ENCODE results near the gene ZNF239.
"Not testable (repeated sequence)": the region's sequence is repeated elsewhere in the genome, so short reads cannot be mapped to it uniquely, and the experiment has no call there.

The ZNF239 gene

GRCh38 chr10:43610636-43611035 lies 36.2 kb upstream of the ZNF239 start:
- no peaks in the 10 kb centered on the region for H3K36me3 ChIP-seq
- H3K27ac ChIP-seq: no peak overlapping the region
- peaks cover 8% of the 10 kb centered on the region for H3K9me3 ChIP-seq
- peaks cover 9% of the 10 kb centered on the region in 2 experiments for H3K4me1 ChIP-seq (ENCODE audit: control insufficient read depth in 1 of 2, insufficient read depth in 1 of 2, low read depth in 1 of 2, low read length in 1 of 2)
- H3K27me3 ChIP-seq: peaks cover 4% of the 10 kb centered on the region
- no peak for TF ChIP-seq CTCF (IDR thresholded peaks at IDR 0.05)
- H3K4me3 ChIP-seq (ENCODE audit: low read depth in 1 of 2, low read length in 1 of 2): no peak overlapping the region

GRCh38 chr10:43607199-43607573 lies 32.8 kb upstream of the ZNF239 start:
- TF ChIP-seq CTCF (IDR thresholded peaks at IDR 0.05): no peak
- H3K9me3 ChIP-seq: no peaks in the 10 kb centered on the region
- H3K4me1 ChIP-seq (ENCODE audit: control insufficient read depth in 1 of 2, insufficient read depth in 1 of 2, low read depth in 1 of 2, low read length in 1 of 2): peaks cover 9% of the 10 kb centered on the region in 2 experiments
- peaks cover 9% of the 10 kb centered on the region for H3K27me3 ChIP-seq
- H3K27ac ChIP-seq: no peak overlapping the region
- peak overlapping the region in 1 of 2 experiments; percentile 58 for H3K4me3 ChIP-seq (ENCODE audit: low read depth in 1 of 2, low read length in 1 of 2)
- no peaks in the 10 kb centered on the region for H3K36me3 ChIP-seq

- Histone ChIP-seq H3K27ac (no peak within 1 kb of the TSS), H3K4me1 (ENCODE audit: control insufficient read depth in 1 of 2, insufficient read depth in 1 of 2, low read depth in 1 of 2, low read length in 1 of 2) (peaks cover 9% of the 10 kb centered on the region in 2 experiments)
Observed at GRCh38 chr10:43606323-43607198, 32.1 kb upstream of the ZNF239 start, which contains the start of gene ZNF485. Gene ZNF485 (plus strand): TSS chr10:43606438. CDS start chr10:43607051, 613 bp downstream.

GRCh38 chr10:43605850-43606322 lies 31.5 kb upstream of the ZNF239 start:
- H3K4me3 ChIP-seq (ENCODE audit: low read depth in 1 of 2, low read length in 1 of 2): peak overlapping the region; percentile 58 to 66
- no peaks in the 10 kb centered on the region for H3K9me3 ChIP-seq
- peaks cover 9% of the 10 kb centered on the region in 2 experiments for H3K4me1 ChIP-seq (ENCODE audit: control insufficient read depth in 1 of 2, insufficient read depth in 1 of 2, low read depth in 1 of 2, low read length in 1 of 2)
- no peak for TF ChIP-seq CTCF (IDR thresholded peaks at IDR 0.05)
- H3K36me3 ChIP-seq: no peaks in the 10 kb centered on the region
- H3K27me3 ChIP-seq: peaks cover 9% of the 10 kb centered on the region
- H3K27ac ChIP-seq: no peak overlapping the region

More at GRCh38 chr10:43606323-43607198, 32.1 kb upstream of the ZNF239 start, which contains the start of gene ZNF485:
- Histone ChIP-seq H3K4me3 (ENCODE audit: low read depth in 1 of 2, low read length in 1 of 2) (peak within 1 kb of the TSS; percentile 58 to 66), H3K36me3 (no peaks in the 10 kb centered on the region), H3K9me3 (no peaks in the 10 kb centered on the region), H3K27me3 (peaks cover 9% of the 10 kb centered on the region)
- TF ChIP-seq CTCF (IDR thresholded peaks at IDR 0.05): no peak

- not testable (repeated sequence) for H3K27ac ChIP-seq; H3K4me1 ChIP-seq (ENCODE audit: control insufficient read depth in 1 of 2, insufficient read depth in 1 of 2, low read depth in 1 of 2, low read length in 1 of 2); H3K4me3 ChIP-seq (ENCODE audit: low read depth in 1 of 2, low read length in 1 of 2); H3K9me3 ChIP-seq; H3K36me3 ChIP-seq; H3K27me3 ChIP-seq
Observed at GRCh38 chr10:43601576-43601975, 27.2 kb upstream of the ZNF239 start.

GRCh38 chr10:43599333-43599732 lies 24.9 kb upstream of the ZNF239 start:
- Histone ChIP-seq H3K27me3 (peaks cover under 1% of the 10 kb centered on the region), H3K4me1 (ENCODE audit: control insufficient read depth in 1 of 2, insufficient read depth in 1 of 2, low read depth in 1 of 2, low read length in 1 of 2) (peaks cover 0 to 5% of the 10 kb centered on the region in 2 experiments), H3K9me3 (no peaks in the 10 kb centered on the region), H3K4me3 (ENCODE audit: low read depth in 1 of 2, low read length in 1 of 2) (no peak overlapping the region), H3K27ac (no peak overlapping the region), H3K36me3 (no peaks in the 10 kb centered on the region)
- no peak for TF ChIP-seq CTCF (IDR thresholded peaks at IDR 0.05)

Measured in neutrophil (primary cell).